SU-DHL-6 (cell line): ENCODE measurements around the gene EN2.

Source experiments
- H2AFZ ChIP-seq: fragments of 200-600 bp; sonication (generic); 2 replicates; pipeline ENCODE4 v1.6.1; 2014; ENCODE audit warnings: low read depth, mild to moderate bottlenecking, moderate library complexity, mixed read lengths, antibody characterized with exemption, low read length; ENCODE audit not compliant: severe bottlenecking
- H3F3A ChIP-seq: fragments of 200-600 bp; shearing (Covaris generic); 2 replicates; pipeline ENCODE4 v1.6.0; 2016; ENCODE audit warnings: antibody characterized with exemption, mild to moderate bottlenecking; ENCODE audit not compliant: insufficient read depth
- H3K27ac ChIP-seq: fragments of 200-600 bp; sonication (generic); 2 replicates; pipeline ENCODE4 v1.5.1; 2016; ENCODE audit warnings: low read depth, mild to moderate bottlenecking, low read length, moderate library complexity, mixed read lengths
- H3K27me3 ChIP-seq: fragments of 200-600 bp; sonication (generic), shearing (Covaris generic); 2 replicates; pipeline ENCODE4 v1.6.0; 2014; ENCODE audit warnings: mild to moderate bottlenecking, low read length
- H3K36me3 ChIP-seq: fragments of 200-600 bp; sonication (generic); 2 replicates; pipeline ENCODE4 v1.6.1; 2014; ENCODE audit warnings: mild to moderate bottlenecking, low read length, mixed read lengths
- H3K4me2 ChIP-seq: fragments of 300-600, 200-600 bp; shearing (Covaris generic), sonication (generic); 2 replicates; pipeline ENCODE4 v1.6.0; 2014; ENCODE audit warnings: low read length, low read depth, mild to moderate bottlenecking; ENCODE audit not compliant: poor library complexity, severe bottlenecking
- H3K4me3 ChIP-seq: fragments of 200-600 bp; sonication (generic); 2 replicates; pipeline ENCODE4 v1.5.1; 2014; ENCODE audit warnings: antibody characterized with exemption, low read length, mild to moderate bottlenecking, mixed read lengths; ENCODE audit not compliant: insufficient read depth, poor library complexity, severe bottlenecking
- H3K79me2 ChIP-seq: fragments of 200-600 bp; sonication (generic); 2 replicates; pipeline ENCODE4 v1.6.1; 2014; ENCODE audit warnings: mild to moderate bottlenecking, low read length, moderate library complexity; ENCODE audit not compliant: insufficient read depth
- H3K9ac ChIP-seq: fragments of 200-600 bp; sonication (generic); 2 replicates; pipeline ENCODE4 v1.7.0; 2014; ENCODE audit warnings: mild to moderate bottlenecking, low read length
- H3K9me2 ChIP-seq: fragments of 200-600 bp; sonication (generic); replicated peaks from 2 replicates; pipeline ENCODE4 v1.6.1; 2014; ENCODE audit warnings: low read length; ENCODE audit not compliant: insufficient read depth
- H3K9me3 ChIP-seq: fragments of 200-600 bp; sonication (generic); 2 replicates; pipeline ENCODE4 v1.6.1; 2014; ENCODE audit warnings: low read length, mixed read lengths; ENCODE audit not compliant: insufficient read depth
- H4K20me1 ChIP-seq: fragments of 200-600 bp; sonication (generic); 2 replicates; pipeline ENCODE4 v1.6.1; 2014; ENCODE audit warnings: low read depth, mild to moderate bottlenecking, antibody characterized with exemption, low read length, moderate library complexity, mixed read lengths
- CTCF ChIP-seq: fragments of 200-600 bp; sonication (generic); IDR thresholded peaks from one replicate; pipeline ENCODE4 v1.5.1; 2017; ENCODE audit warnings: antibody characterized with exemption, mild to moderate bottlenecking, low read length, moderate library complexity; ENCODE audit not compliant: insufficient read depth, poor library complexity, severe bottlenecking
- EZH2phosphoT487 ChIP-seq: fragments of 200-600 bp; sonication (generic), shearing (Covaris generic); conservative IDR thresholded peaks from 2 replicates; pipeline ENCODE4 v1.6.1; 2018; ENCODE audit warnings: mild to moderate bottlenecking, antibody characterized with exemption, low read length, moderate library complexity, mixed read lengths

Gene EN2

GRCh38 chr7:155425011-155425340 is 33.0 kb upstream of the EN2 start:
- Histone ChIP-seq H3K79me2 (no peaks in the 10 kb centered on the region), H4K20me1 (no peaks in the 10 kb centered on the region), H3F3A (no peaks in the 10 kb centered on the region), H3K9me3 (no peaks in the 10 kb centered on the region), H3K27me3 (no peaks in the 10 kb centered on the region), H3K4me3 (no peak overlapping the region), H2AFZ (no peak overlapping the region), H3K9me2 (no peaks in the 10 kb centered on the region), H3K36me3 (no peaks in the 10 kb centered on the region), H3K27ac (no peak overlapping the region), H3K4me2 (no peak overlapping the region), H3K9ac (no peak overlapping the region)
- TF ChIP-seq CTCF = no peak
- TF ChIP-seq EZH2phosphoT487 = no peak

GRCh38 chr7:155425887-155426286 is 32.0 kb upstream of the EN2 start:
- H2AFZ ChIP-seq = no peak overlapping the region
- H3K27me3 ChIP-seq = no peaks in the 10 kb centered on the region
- TF ChIP-seq EZH2phosphoT487 (no peak), CTCF (no peak)
- H3F3A ChIP-seq = no peaks in the 10 kb centered on the region
- H3K36me3 ChIP-seq = no peaks in the 10 kb centered on the region
- H3K4me3 ChIP-seq = no peak overlapping the region
- H3K9me3 ChIP-seq = no peaks in the 10 kb centered on the region
- no peaks in the 10 kb centered on the region for H4K20me1 ChIP-seq
- no peak overlapping the region for H3K4me2 ChIP-seq
- no peak overlapping the region for H3K27ac ChIP-seq
- H3K79me2 ChIP-seq = no peaks in the 10 kb centered on the region
- H3K9me2 ChIP-seq = no peaks in the 10 kb centered on the region
- H3K9ac ChIP-seq = no peak overlapping the region

GRCh38 chr7:155426543-155427410 is 31.2 kb upstream of the EN2 start:
- Histone ChIP-seq H3K27ac (no peak overlapping the region), H3K36me3 (no peaks in the 10 kb centered on the region), H3K9ac (no peak overlapping the region), H3K79me2 (no peaks in the 10 kb centered on the region), H4K20me1 (no peaks in the 10 kb centered on the region), H3K4me3 (no peak overlapping the region), H3K4me2 (no peak overlapping the region), H2AFZ (no peak overlapping the region), H3K27me3 (no peaks in the 10 kb centered on the region), H3F3A (no peaks in the 10 kb centered on the region), H3K9me3 (no peaks in the 10 kb centered on the region), H3K9me2 (no peaks in the 10 kb centered on the region)
- TF ChIP-seq EZH2phosphoT487 (no peak), CTCF (no peak)
